Heart right ventricle (tissue), 16 donors: Measurements from ENCODE around the gene FAM3C. TPM values are rescaled to one million over a fixed set of nuclear protein-coding genes. Genes with fewer than 3 reads are reported as not detected.

ENCODE experiments used
- ATAC-seq, 8 donors: fragments of 200-7000 bp; cut with Tn5 transposase; one replicate each; pipeline ENCODE4 v1.9.1; 2020; ENCODE audit warnings: mild to moderate bottlenecking in 8 of 8, moderate library complexity in 8 of 8, moderate number of reproducible peaks in 1 of 8
- DNase-seq, 2 donors: peaks; one replicate each; pipeline ENCODE4 v3.0.0-alpha.2; 2020
- H3K27ac ChIP-seq, 10 donors: fragments of 200-600 bp; sonication (generic) in 2 of 10; one replicate each; pipeline versions ENCODE4 v1.5.0 to v1.8.0; 2020 to 2022; ENCODE audit warnings: mild to moderate bottlenecking in 3 of 10
- H3K27me3 ChIP-seq, 7 donors: fragments of 200-600 bp; one replicate each; pipeline ENCODE4 v1.8.0; 2021 to 2022; ENCODE audit warnings: mild to moderate bottlenecking in 2 of 7
- H3K36me3 ChIP-seq, 9 donors: fragments of 200-600 bp; sonication (generic) in 1 of 9; one replicate each; pipeline versions ENCODE4 v1.5.0 to v1.8.0; 2020 to 2022; ENCODE audit warnings: mild to moderate bottlenecking in 2 of 9
- H3K4me1 ChIP-seq, 9 donors: fragments of 200-600 bp; sonication (generic) in 1 of 9; one replicate each; pipeline versions ENCODE4 v1.5.0 to v1.8.0; 2020 to 2022; ENCODE audit warnings: mild to moderate bottlenecking in 4 of 9
- H3K4me3 ChIP-seq, 10 donors: fragments of 200-600 bp; sonication (generic) in 2 of 10; one replicate each; pipeline versions ENCODE4 v1.5.0 to v1.8.0; 2020 to 2022; ENCODE audit warnings: mild to moderate bottlenecking in 7 of 10, moderate library complexity in 2 of 10
- H3K9me3 ChIP-seq, 11 donors: fragments of 200-600 bp in 10 of 11; sonication (generic) in 2 of 11; one replicate each; pipeline versions ENCODE4 v1.5.0 to v1.8.0; 2013 to 2022; ENCODE audit warnings: mild to moderate bottlenecking in 2 of 11, control low read depth in 1 of 11, moderate library complexity in 1 of 11
- CTCF ChIP-seq, 9 donors: fragments of 200-600 bp; sonication (generic) in 2 of 9; IDR thresholded peaks; one replicate each; pipeline versions ENCODE4 v1.5.0 to v1.8.0; 2021 to 2022; ENCODE audit warnings: antibody characterized with exemption in 9 of 9, mild to moderate bottlenecking in 5 of 9, moderate library complexity in 1 of 9
- WGBS, 2 donors: extraction: QIAGEN DNeasy Blood & Tissue Kit; methylation state at CpG; one replicate each; pipeline ENCODE4 v1.1.7; 2013; ENCODE audit warnings: inconsistent platforms in 1 of 2; 5-methylcytosine and 5-hydroxymethylcytosine counted together
- intact Hi-C, 10 donors: fragments of 100-400 bp; cut with DNase I; formaldehyde crosslinking; loops; one replicate each; pipeline versions ENCODE4 v1.11.1 to v1.14.2; 2022
- polyA plus RNA-seq, 2 donors: library from polyadenylated mRNA; stranded (reverse); fragments of 200-250 nt; gene quantifications; one replicate each; pipeline ENCODE4 v1.2.3, GENCODE V29; 2013
- total RNA-seq, 10 donors: library from RNA; stranded (reverse); fragmentation: NEBNext Ultra II Directional in 3 of 10; extraction: Animal tissue kit (Norgen Biotek cat#: 25700) in 3 of 10; gene quantifications; one replicate each; pipeline versions ENCODE4 v1.2.1 to v1.2.4, GENCODE V29; 2021 to 2023
- donor health status: Arrhythmogenic right ventricular cardiomyopathy.
- donor health status: ischemic (EF 13 %, LVEDD 7.1; RV severe dilation, severe dysfunction).
- donor health status: healthy with polysubstance abuse.
- donor health status: DM: no; HTN: yes; CAD: no.
- donor health status: DM: no; HTN: no; CAD: no.
- donor health status: ischemic (EF 25% LVEDD 6.9; RV normal size, moderate dysfunction).
- donor health status: ischemic (EF 25% LVEDD 5.7; RV mildly dilated, moderate dysfunction).
- donor health status: healthy.
- donor health status: DM: yes; HTN: yes; CAD: no.
- donor health status: Ischemic cardiomyopathy.
- donor health status: ischemic (EF 35%, LVEDD 5.7; RV mildly dilated, moderate dysfunction).
- donor health status: nonischemic (EF 11% LVEDD 7.7; RV severe dilation, severe dysfunction).
- donor health status: DM: yes; HTN: yes; CAD: no.
- donor health status: PGD.
- donor health status: ischemic (EF 29% LVEDD 5.4; RV normal size, mild dysfunction).
- donor health status: nonischemic (EF 23%, LVEDD 6.1; RV moderate dilation, normal function).

FAM3C gene
- total and polyA plus RNA-seq, 12 donors = 16.5 to 60.8 (median 43.0) TPM

GRCh38 chr7:121343302-121343701, 52.8 kb downstream of the FAM3C start:
- no peaks in the 10 kb centered on the region for H3K4me1 ChIP-seq
- no peaks in the 10 kb centered on the region for H3K27me3 ChIP-seq
- no peaks in the 10 kb centered on the region for H3K9me3 ChIP-seq
- ATAC-seq = no peak
- WGBS, 2 donors = 85% methylated on average over 3 of the region's 3 CpGs
- no peak for TF ChIP-seq CTCF (IDR thresholded peaks at IDR 0.05)
- intact Hi-C loops = no loop called here
- no peak overlapping the region for H3K4me3 ChIP-seq
- DNase-seq = no peak
- peaks cover 0 to 17% (median 0%) of the 10 kb centered on the region in 9 donors for H3K36me3 ChIP-seq
- H3K27ac ChIP-seq = no peak overlapping the region

GRCh38 chr7:121342631-121343030, 53.5 kb downstream of the FAM3C start:
- TF ChIP-seq CTCF (IDR thresholded peaks at IDR 0.05) = no peak
- no peak overlapping the region for H3K27ac ChIP-seq
- H3K4me3 ChIP-seq = no peak overlapping the region
- no peak for ATAC-seq
- H3K4me1 ChIP-seq = no peaks in the 10 kb centered on the region
- H3K9me3 ChIP-seq = no peaks in the 10 kb centered on the region
- DNase-seq = no peak
- no peaks in the 10 kb centered on the region for H3K27me3 ChIP-seq
- 91 to 93% methylated on average over 4 of the region's 4 CpGs for WGBS, 2 donors
- intact Hi-C loops = no loop called here
- H3K36me3 ChIP-seq = peaks cover 0 to 17% (median 0%) of the 10 kb centered on the region in 9 donors

- ATAC-seq (no peak), DNase-seq (no peak)
- H3K9me3 ChIP-seq = no peaks in the 10 kb centered on the region
- peaks cover 0 to 14% (median 0%) of the 10 kb centered on the region in 9 donors for H3K36me3 ChIP-seq
- no peaks in the 10 kb centered on the region for H3K4me1 ChIP-seq
- H3K4me3 ChIP-seq = no peak overlapping the region
- H3K27ac ChIP-seq = no peak overlapping the region
- peaks cover 0 to under 1% (median 0%) of the 10 kb centered on the region in 7 donors for H3K27me3 ChIP-seq
- intact Hi-C loops = no loop called here
- TF ChIP-seq CTCF (IDR thresholded peaks at IDR 0.05) = no peak
Observed at GRCh38 chr7:121341933-121342332, 54.2 kb downstream of the FAM3C start.

- intact Hi-C loops = no loop called here
- peaks cover 0 to 6% (median 0%) of the 10 kb centered on the region in 9 donors for H3K36me3 ChIP-seq
- H3K4me1 ChIP-seq = no peaks in the 10 kb centered on the region
- no peak for TF ChIP-seq CTCF (IDR thresholded peaks at IDR 0.05)
- no peak overlapping the region for H3K27ac ChIP-seq
- DNase-seq = no peak
- no peak for ATAC-seq
- no peak overlapping the region for H3K4me3 ChIP-seq
- 76 to 77% methylated on average over 5 of the region's 5 CpGs for WGBS, 2 donors
- H3K9me3 ChIP-seq = no peaks in the 10 kb centered on the region
- peaks cover 0 to 26% (median 16%) of the 10 kb centered on the region in 7 donors for H3K27me3 ChIP-seq
Observed at GRCh38 chr7:121339082-121339481, 57.0 kb downstream of the FAM3C start.
